Measurements from ENCODE around the gene HOXC11. TPM values are rescaled to one million over a fixed set of nuclear protein-coding genes. Genes with fewer than 3 reads are reported as not detected.

HOXC11 gene
- total RNA-seq, 4 donors from 2014 or later, result 0.69 to 3.3 TPM; not detected in 2

GRCh38 chr12:53983950-53984572, 11.1 kb downstream of the HOXC11 start:
- H3K27ac ChIP-seq, result no peak overlapping the region
- H3K27me3 ChIP-seq, result peaks cover 12 to 70% of the 10 kb centered on the region in 2 donors
- DNase-seq, result no peak
- no peaks in the 10 kb centered on the region for H3K9me3 ChIP-seq
- peaks cover 0 to 10% of the 10 kb centered on the region in 2 donors for H3K4me1 ChIP-seq
- H3K4me3 ChIP-seq, result no peak overlapping the region
- no peaks in the 10 kb centered on the region for H3K36me3 ChIP-seq
- intact Hi-C loops (cut with DNase I; ENCODE audit: low total_unique reads), result no loop called here
- TF ChIP-seq CTCF (IDR thresholded peaks at IDR 0.05), result no peak
- TF ChIP-seq POLR2A (IDR thresholded peaks at IDR 0.05), result no peak

GRCh38 chr12:53984901-53985691, 12.2 kb downstream of the HOXC11 start, which contains the start of gene HOXC10:
Gene HOXC10, plus strand, starts transcription at chr12:53985146. Its CDS starts 114 bp downstream, at chr12:53985260.
- DNase-seq, result peak; percentile 85 to 95
- H3K9me3 ChIP-seq, result no peaks in the 10 kb centered on the region
- peak within 1 kb of the TSS in 1 of 2 donors; percentile 39 for H3K4me3 ChIP-seq
- TF ChIP-seq POLR2A (IDR thresholded peaks at IDR 0.05) (peak in 1 of 2 donors; percentile 22), CTCF (IDR thresholded peaks at IDR 0.05) (peak; percentile 39 to 90 (median 68))
- intact Hi-C loops (cut with DNase I; ENCODE audit: low total_unique reads), result no loop called here
- H3K27me3 ChIP-seq, result peaks cover 12 to 78% of the 10 kb centered on the region in 2 donors
- peaks cover 0 to 10% of the 10 kb centered on the region in 2 donors for H3K4me1 ChIP-seq
- H3K27ac ChIP-seq, result peak within 1 kb of the TSS in 1 of 2 donors; percentile 27
- no peaks in the 10 kb centered on the region for H3K36me3 ChIP-seq

- Histone ChIP-seq H3K4me3 (peak overlapping the region in 1 of 2 donors; percentile 39), H3K9me3 (no peaks in the 10 kb centered on the region), H3K4me1 (peaks cover 0 to 13% of the 10 kb centered on the region in 2 donors), H3K36me3 (no peaks in the 10 kb centered on the region), H3K27ac (peak overlapping the region in 1 of 2 donors; percentile 27), H3K27me3 (peaks cover 12 to 84% of the 10 kb centered on the region in 2 donors)
- TF ChIP-seq POLR2A (IDR thresholded peaks at IDR 0.05), result no peak
- no peak for TF ChIP-seq CTCF (IDR thresholded peaks at IDR 0.05)
- no peak for DNase-seq
- intact Hi-C loops (cut with DNase I; ENCODE audit: low total_unique reads), result no loop called here
Observed at GRCh38 chr12:53985692-53985993, 12.7 kb downstream of the HOXC11 start.

GRCh38 chr12:53985994-53986685, 13.2 kb downstream of the HOXC11 start:
- peak overlapping the region in 1 of 2 donors; percentile 39 for H3K4me3 ChIP-seq
- peak overlapping the region in 1 of 2 donors; percentile 27 for H3K27ac ChIP-seq
- intact Hi-C loops (cut with DNase I; ENCODE audit: low total_unique reads), result no loop called here
- H3K36me3 ChIP-seq, result no peaks in the 10 kb centered on the region
- peaks cover 12 to 88% of the 10 kb centered on the region in 2 donors for H3K27me3 ChIP-seq
- TF ChIP-seq POLR2A (IDR thresholded peaks at IDR 0.05) (no peak), CTCF (IDR thresholded peaks at IDR 0.05) (peak in 1 of 4 experiments; percentile 3)
- H3K9me3 ChIP-seq, result no peaks in the 10 kb centered on the region
- H3K4me1 ChIP-seq, result peaks cover 0 to 17% of the 10 kb centered on the region in 2 donors
- DNase-seq, result no peak
